ENCODE measurements around the gene FAH. TPM values are rescaled to one million over a fixed set of nuclear protein-coding genes. Genes with fewer than 3 reads are reported as not detected.

The FAH gene
- total and polyA plus RNA-seq, 9 of the 15 experiments (the other 6 are each of a cell fraction or from before 2014, with no cell fraction given), result 66.8 to 310 (median 103) TPM

DNA sequence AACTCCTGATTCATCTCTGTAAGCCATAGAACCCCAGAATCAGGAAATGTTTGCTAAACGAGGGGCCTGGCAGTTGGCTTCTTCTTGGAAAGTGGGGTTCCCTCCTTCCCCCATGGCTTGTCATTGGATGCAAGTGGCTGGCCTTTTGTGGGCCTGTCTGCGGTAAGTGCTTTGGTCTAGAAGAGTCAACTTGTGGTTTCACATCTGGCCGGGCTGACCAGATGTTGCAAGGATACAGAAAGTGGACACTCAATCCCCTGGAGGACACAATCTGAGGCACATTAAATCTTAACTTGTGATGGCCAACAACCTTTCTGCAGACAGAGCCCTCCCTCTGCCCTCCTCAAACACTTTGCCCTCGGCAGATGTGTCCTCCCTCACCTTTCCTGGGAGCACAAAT lies 1.1 kb downstream of the FAH start:
- Histone ChIP-seq H3K27me3 (ENCODE audit: control insufficient read depth in 2 of 2, insufficient read depth in 2 of 2, low read length in 2 of 2) (no peaks in the 10 kb centered on the region), H3K36me3 (ENCODE audit: control insufficient read depth, insufficient read depth, low read length) (peaks cover 34% of the 10 kb centered on the region; the same call in 2 of the 3 replicates), H3K4me1 (replicated peaks in 1 of 2; ENCODE audit: control insufficient read depth in 2 of 2, insufficient read depth in 2 of 2, low read length in 2 of 2) (peaks cover 32 to 47% of the 10 kb centered on the region in 2 experiments), H3K79me2 (ENCODE audit: control insufficient read depth, insufficient read depth, low read length) (peaks cover 33% of the 10 kb centered on the region), H2AFZ (ENCODE audit: low read depth, low read length) (no peak overlapping the region), H4K20me1 (replicated peaks; ENCODE audit: control insufficient read depth, insufficient read depth, low read length) (no peaks in the 10 kb centered on the region), H3K27ac (ENCODE audit: extremely low read depth, low read depth, low read length) (peak overlapping the region; percentile 83), H3K4me3 (peak overlapping the region; percentile 58; the same call in 1 of the 2 replicates), H3K9ac (ENCODE audit: insufficient read depth in 1 of 2, low read depth in 2 of 2, low read length in 2 of 2) (peak overlapping the region; percentile 18 to 69; a peak in 3 of 4 replicates), H3K9me1 (ENCODE audit: control insufficient read depth, insufficient read depth, low read length) (no peaks in the 10 kb centered on the region), H3K4me2 (ENCODE audit: insufficient read depth, low read length) (peak overlapping the region; percentile 79), H3K9me3 (replicated peaks; ENCODE audit: control insufficient read depth, insufficient read depth, low read depth, low read length) (no peaks in the 10 kb centered on the region)
- no TSS peak for BruUV-seq (replicated peaks)
- peak; percentile 37 for ATAC-seq
- ChIA-PET CTCF (ENCODE audit: low intra/inter-chr PET ratio) (no interaction called here), POLR2A (interaction anchor here (1.1 to 1.2 kb wide), 2 partner anchors 12 to 66 kb away, joined by 3 read pairs; no protein-coding TSS in a partner anchor)
- DNase-seq (ENCODE audit: extremely low read depth in 1 of 4, low spot score in 3 of 4), result peak; percentile 36 to 82 (median 46)
- intact Hi-C loops (cut with micrococcal nuclease), result loop anchor here (2.0 to 10.0 kb wide), 2 partner anchors 93 to 259 kb away; partner anchors contain the start of gene MTHFS
- FAIRE-seq, result peak; percentile 80
- in situ Hi-C loops (cut with MboI), result loop anchor here (25.0 kb wide), 1 partner anchor 267 kb away; the partner anchor contains the start of gene MTHFS
- WGBS (ENCODE audit: insufficient coverage, low coverage, missing lambda C conversion rate), result 3% methylated on average over 4 of the region's 4 CpGs
- TF ChIP-seq SFPQ (IDR thresholded peaks at IDR 0.05; ENCODE audit: low read depth, low read length), result no peak
- 0 out of 4 replicates have a peak, but pooled peaks of 1 of the 2 experiments have one; percentile 14 for TF ChIP-seq TBL1XR1 (IDR thresholded peaks at IDR 0.05; ENCODE audit: low read length in 2 of 2)
- no peak for TF ChIP-seq PTRF (tag; IDR thresholded peaks at IDR 0.05)
- TF ChIP-seq COPS2 (conservative IDR thresholded peaks at IDR 0.05), result no peak
- TF ChIP-seq PCBP1 (IDR thresholded peaks at IDR 0.05; ENCODE audit: low read depth, low read length, poor library complexity, severe bottlenecking), result no peak
- no peak for TF ChIP-seq ZSCAN32 (CRISPR knock-in tag; IDR thresholded peaks at IDR 0.05)
- no peak for TF ChIP-seq ZNF407 (IDR thresholded peaks at IDR 0.05; ENCODE audit: low read depth)
- TF ChIP-seq, protein P1, sequence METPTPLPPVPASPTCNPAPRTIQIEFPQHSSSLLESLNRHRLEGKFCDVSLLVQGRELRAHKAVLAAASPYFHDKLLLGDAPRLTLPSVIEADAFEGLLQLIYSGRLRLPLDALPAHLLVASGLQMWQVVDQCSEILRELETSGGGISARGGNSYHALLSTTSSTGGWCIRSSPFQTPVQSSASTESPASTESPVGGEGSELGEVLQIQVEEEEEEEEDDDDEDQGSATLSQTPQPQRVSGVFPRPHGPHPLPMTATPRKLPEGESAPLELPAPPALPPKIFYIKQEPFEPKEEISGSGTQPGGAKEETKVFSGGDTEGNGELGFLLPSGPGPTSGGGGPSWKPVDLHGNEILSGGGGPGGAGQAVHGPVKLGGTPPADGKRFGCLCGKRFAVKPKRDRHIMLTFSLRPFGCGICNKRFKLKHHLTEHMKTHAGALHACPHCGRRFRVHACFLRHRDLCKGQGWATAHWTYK (CRISPR knock-in tag; IDR thresholded peaks at IDR 0.05), result no peak
- no peak for TF ChIP-seq DIDO1 (tag; IDR thresholded peaks at IDR 0.05; ENCODE audit: low read depth)

All from K562 (cell line).